ENCODE results near the gene IDUA. TPM values are rescaled to one million over a fixed set of nuclear protein-coding genes. Genes with fewer than 3 reads are reported as not detected.
A peak's percentile ranks its signal among the peaks of the same experiment; 100 is the strongest.

IDUA gene
- total and polyA plus RNA-seq, 2 of the 4 experiments (the other 2 are of a cell fraction) = 0.72 to 12.5 TPM

GRCh38 chr4:1049591-1049905, 62.7 kb downstream of the IDUA start:
- H2AFZ ChIP-seq (replicated peaks; ENCODE audit: low read length, poor library complexity) = no peak overlapping the region
- dilution Hi-C loops (cut with HindIII; ENCODE audit: low sequenced_read_pairs, unreplicated experiment) = no loop called here
- H3K4me1 ChIP-seq (ENCODE audit: control insufficient read depth, insufficient read depth, low read length) = peaks cover 18% of the 10 kb centered on the region
- TF ChIP-seq CTCF (conservative IDR thresholded peaks at IDR 0.05; ENCODE audit: low read depth, low read length) (no peak), CHD1 (IDR thresholded peaks at IDR 0.05; ENCODE audit: low read depth, low read length) (no peak), RAD21 (IDR thresholded peaks at IDR 0.05; ENCODE audit: low read length) (no peak), SMC3 (IDR thresholded peaks at IDR 0.05; ENCODE audit: low read depth, low read length) (no peak), RFX5 (IDR thresholded peaks at IDR 0.05; ENCODE audit: low read depth, low read length) (no peak), FOS (IDR thresholded peaks at IDR 0.05; ENCODE audit: low read depth, low read length) (no peak), MAFK (IDR thresholded peaks at IDR 0.05; ENCODE audit: low read depth, low read length) (no peak), MAZ (IDR thresholded peaks at IDR 0.05; ENCODE audit: borderline replicate concordance, low read depth, low read length) (no peak), RCOR1 (IDR thresholded peaks at IDR 0.05; ENCODE audit: insufficient replicate concordance, low read length) (no peak), NFE2L2 (IDR thresholded peaks at IDR 0.05; ENCODE audit: low read depth, low read length) (no peak), MXI1 (IDR thresholded peaks at IDR 0.05; ENCODE audit: borderline replicate concordance, low read depth, low read length) (no peak), POLR2A (IDR thresholded peaks at IDR 0.05; ENCODE audit: low read depth, low read length) (no peak), CEBPB (IDR thresholded peaks at IDR 0.05; ENCODE audit: low read depth, low read length) (no peak), BHLHE40 (IDR thresholded peaks at IDR 0.05; ENCODE audit: low read depth, low read length) (no peak), ELK1 (IDR thresholded peaks at IDR 0.05; ENCODE audit: borderline replicate concordance, low read depth, low read length) (no peak)
- H3K9me1 ChIP-seq (ENCODE audit: insufficient read depth, low read length) = peaks cover 3% of the 10 kb centered on the region; the same call in 1 of the 2 replicates
- H3K14ac ChIP-seq (replicated peaks; ENCODE audit: low read depth, low read length) = no peak overlapping the region
- H2AK5ac ChIP-seq (ENCODE audit: low read depth, low read length) = peak overlapping the region; percentile 33; the same call in 1 of the 2 replicates
- 80% methylated on average over 17 of the region's 21 CpGs; no CpG with 5 or more reads in 1 of the 2 experiments for WGBS, 2 experiments (ENCODE audit: extremely low coverage in 2 of 2, insufficient read length in 1 of 2)
- no TSS peak for BruUV-seq (replicated peaks)
- intact Hi-C loops (cut with micrococcal nuclease) = no loop called here
- H3K56ac ChIP-seq (ENCODE audit: extremely low read depth, insufficient read depth, low read length) = no peak overlapping the region
- H2BK20ac ChIP-seq (ENCODE audit: low read depth, low read length) = no peak overlapping the region
- H3K18ac ChIP-seq (ENCODE audit: low read depth, low read length) = no peak overlapping the region
- no peaks in the 10 kb centered on the region for H4K20me1 ChIP-seq (ENCODE audit: insufficient read depth, low read length)
- no peak overlapping the region for H4K5ac ChIP-seq (ENCODE audit: low read depth, low read length)
- H3K9ac ChIP-seq (ENCODE audit: low read depth, low read length) = no peak overlapping the region
- ATAC-seq (ENCODE audit: low read depth) (no peak), DNase-seq (no peak)
- H3K27me3 ChIP-seq (ENCODE audit: control insufficient read depth, insufficient read depth, low read length) = peaks cover 18% of the 10 kb centered on the region
- peak overlapping the region; percentile 81 for H2AK9ac ChIP-seq (replicated peaks; ENCODE audit: low read depth, low read length, poor library complexity)
- no peak overlapping the region for H3K4me3 ChIP-seq (ENCODE audit: insufficient read depth, low read depth, low read length)
- ChIA-PET CTCF (no interaction called here), POLR2A (ENCODE audit: unreplicated experiment) (no interaction called here)
- no peak overlapping the region for H3K23ac ChIP-seq (ENCODE audit: low read depth, low read length)
- no peak overlapping the region for H3K4me2 ChIP-seq (ENCODE audit: low read depth, low read length)
- H2BK120ac ChIP-seq (ENCODE audit: low read depth, low read length) = no peak overlapping the region
- no peak overlapping the region for H3K4ac ChIP-seq (ENCODE audit: low read depth, low read length)
- H2BK15ac ChIP-seq (ENCODE audit: low read depth, low read length) = no peak overlapping the region
- H4K8ac ChIP-seq (ENCODE audit: low read depth in 2 of 2, low read length in 2 of 2) = no peak overlapping the region
- in situ Hi-C loops (cut with MboI; ENCODE audit: low sequenced_read_pairs) = no loop called here
- H3K79me1 ChIP-seq (ENCODE audit: low read depth in 1 of 2, low read length in 2 of 2) = no peaks in the 10 kb centered on the region
- H3K36me3 ChIP-seq (ENCODE audit: control insufficient read depth, insufficient read depth, low read length) = no peaks in the 10 kb centered on the region
- H3K9me3 ChIP-seq (ENCODE audit: control insufficient read depth, insufficient read depth, low read length) = 0 out of 2 replicates have a peak, but pooled peaks cover 2% of the 10 kb centered on the region
- no peak overlapping the region for H3K27ac ChIP-seq (ENCODE audit: insufficient read depth, low read length)
- H2BK5ac ChIP-seq (ENCODE audit: low read depth, low read length, poor library complexity, severe bottlenecking) = no peak overlapping the region
- no peak overlapping the region for H4K91ac ChIP-seq (ENCODE audit: insufficient read depth, low read depth, low read length)
